Measurements from ENCODE around the gene DPF3. TPM values are rescaled to one million over a fixed set of nuclear protein-coding genes. Genes with fewer than 3 reads are reported as not detected.

Gene DPF3
- total and polyA plus RNA-seq, 9 of the 15 experiments (the other 6 are each of a cell fraction or from before 2014, with no cell fraction given), result 0.21 to 4.9 (median 1.2) TPM

DNA sequence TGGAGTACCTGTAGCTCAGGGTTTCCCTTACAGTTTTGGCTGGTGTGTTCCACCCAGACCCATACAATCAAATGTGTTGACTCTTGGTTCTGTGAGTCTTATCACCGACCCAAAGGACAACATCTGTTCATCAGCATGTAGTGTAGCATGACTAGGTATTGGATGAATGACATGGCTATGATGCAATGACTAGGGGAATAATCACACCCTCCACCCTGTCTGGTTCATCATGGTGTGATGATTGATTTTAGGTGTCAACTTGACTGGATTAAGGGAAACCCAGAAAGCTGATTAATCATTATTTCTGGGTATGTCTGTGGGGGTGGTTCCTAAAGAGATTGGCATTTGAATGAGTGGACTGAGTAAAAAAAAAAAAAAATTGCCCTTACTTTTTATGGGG lies 311.3 kb downstream of the DPF3 start:
- no TSS peak for BruUV-seq (replicated peaks)
- in situ Hi-C loops (cut with MboI), result no loop called here
- TF ChIP-seq ETS2 (tag; IDR thresholded peaks at IDR 0.05; ENCODE audit: borderline replicate concordance, poor library complexity, severe bottlenecking) (no peak), CEBPG (CRISPR knock-in tag; IDR thresholded peaks at IDR 0.05) (no peak), CEBPG (tag; conservative IDR thresholded peaks at IDR 0.05 in 1 of 2, IDR thresholded peaks at IDR 0.05 in 1 of 2) (peak; percentile 36 to 86; a peak in 3 of 4 replicates), ZSCAN32 (CRISPR knock-in tag; IDR thresholded peaks at IDR 0.05) (no peak), ZNF316 (IDR thresholded peaks at IDR 0.05) (peak; percentile 38), CEBPB (tag; IDR thresholded peaks at IDR 0.05) (peak; percentile 47; the same call in 1 of the 2 replicates), TRIM24 (IDR thresholded peaks at IDR 0.05) (no peak), MEIS2 (IDR thresholded peaks at IDR 0.05; ENCODE audit: partially characterized antibody) (peak; percentile 78), NFIX (CRISPR knock-in tag; IDR thresholded peaks at IDR 0.05; ENCODE audit: low read depth) (no peak), CBFA2T3 (IDR thresholded peaks at IDR 0.05) (peak; percentile 25; the same call in 1 of the 2 replicates), NR1H2 (CRISPR knock-in tag; IDR thresholded peaks at IDR 0.05) (no peak), MAFG (tag; conservative IDR thresholded peaks at IDR 0.05) (peak; percentile 80), TCFL5 (CRISPR knock-in tag; conservative IDR thresholded peaks at IDR 0.05) (no peak), ARID1B (IDR thresholded peaks at IDR 0.05) (peak; percentile 23; the same call in 1 of the 2 replicates), THRAP3 (IDR thresholded peaks at IDR 0.05; ENCODE audit: borderline replicate concordance) (no peak), C11orf30 (IDR thresholded peaks at IDR 0.05; ENCODE audit: low read depth) (peak; percentile 28; the same call in 1 of the 2 replicates), FOSL1 (tag; conservative IDR thresholded peaks at IDR 0.05) (0 out of 2 replicates have a peak, but pooled peaks have one; percentile 31), SLC30A9 (CRISPR knock-in tag; IDR thresholded peaks at IDR 0.05) (no peak), TCF3 (CRISPR knock-in tag; IDR thresholded peaks at IDR 0.05) (peak; percentile 38), TAL1 (IDR thresholded peaks at IDR 0.05) (peak; percentile 23; the same call in 1 of the 2 replicates)
- TF ChIP-seq, protein P1, sequence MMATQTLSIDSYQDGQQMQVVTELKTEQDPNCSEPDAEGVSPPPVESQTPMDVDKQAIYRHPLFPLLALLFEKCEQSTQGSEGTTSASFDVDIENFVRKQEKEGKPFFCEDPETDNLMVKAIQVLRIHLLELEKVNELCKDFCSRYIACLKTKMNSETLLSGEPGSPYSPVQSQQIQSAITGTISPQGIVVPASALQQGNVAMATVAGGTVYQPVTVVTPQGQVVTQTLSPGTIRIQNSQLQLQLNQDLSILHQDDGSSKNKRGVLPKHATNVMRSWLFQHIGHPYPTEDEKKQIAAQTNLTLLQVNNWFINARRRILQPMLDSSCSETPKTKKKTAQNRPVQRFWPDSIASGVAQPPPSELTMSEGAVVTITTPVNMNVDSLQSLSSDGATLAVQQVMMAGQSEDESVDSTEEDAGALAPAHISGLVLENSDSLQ (IDR thresholded peaks at IDR 0.05), result peak; percentile 70
- TF ChIP-seq, protein P2, sequence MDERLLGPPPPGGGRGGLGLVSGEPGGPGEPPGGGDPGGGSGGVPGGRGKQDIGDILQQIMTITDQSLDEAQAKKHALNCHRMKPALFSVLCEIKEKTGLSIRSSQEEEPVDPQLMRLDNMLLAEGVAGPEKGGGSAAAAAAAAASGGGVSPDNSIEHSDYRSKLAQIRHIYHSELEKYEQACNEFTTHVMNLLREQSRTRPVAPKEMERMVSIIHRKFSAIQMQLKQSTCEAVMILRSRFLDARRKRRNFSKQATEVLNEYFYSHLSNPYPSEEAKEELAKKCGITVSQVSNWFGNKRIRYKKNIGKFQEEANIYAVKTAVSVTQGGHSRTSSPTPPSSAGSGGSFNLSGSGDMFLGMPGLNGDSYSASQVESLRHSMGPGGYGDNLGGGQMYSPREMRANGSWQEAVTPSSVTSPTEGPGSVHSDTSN (CRISPR knock-in tag; IDR thresholded peaks at IDR 0.05; ENCODE audit: low read depth), result no peak
- TF ChIP-seq, protein P2 (tag; conservative IDR thresholded peaks at IDR 0.05; ENCODE audit: low read depth), result peak; percentile 90

More for the DNA sequence above, 311.3 kb downstream of the DPF3 start:
- H3K27ac ChIP-seq (ENCODE audit: extremely low read depth, low read depth, low read length), result no peak overlapping the region
- FAIRE-seq (no peak), DNase-seq (ENCODE audit: extremely low read depth in 1 of 4, low spot score in 3 of 4) (no peak), ATAC-seq (no peak)
- intact Hi-C loops (cut with micrococcal nuclease), result no loop called here
- H3K9me1 ChIP-seq (ENCODE audit: control insufficient read depth, insufficient read depth, low read length), result no peaks in the 10 kb centered on the region
- no peak overlapping the region for H3K4me2 ChIP-seq (ENCODE audit: insufficient read depth, low read length)
- whole genome bisulfite sequencing (ENCODE audit: insufficient coverage, low coverage, missing lambda C conversion rate), result 0% methylated on average over 1 of the region's 1 CpG
- no peaks in the 10 kb centered on the region for H3K79me2 ChIP-seq (ENCODE audit: control insufficient read depth, insufficient read depth, low read length)
- no peaks in the 10 kb centered on the region for H3K27me3 ChIP-seq (ENCODE audit: control insufficient read depth in 2 of 2, insufficient read depth in 2 of 2, low read length in 2 of 2)
- H3K4me1 ChIP-seq (replicated peaks in 1 of 2; ENCODE audit: control insufficient read depth in 2 of 2, insufficient read depth in 2 of 2, low read length in 2 of 2), result no peaks in the 10 kb centered on the region
- POLR2A ChIA-PET, result interaction anchor here (0.6 to 1.2 kb wide), 2 partner anchors 37 to 43 kb away, joined by 3 to 4 read pairs; no protein-coding TSS in a partner anchor
- no peaks in the 10 kb centered on the region for H4K20me1 ChIP-seq (replicated peaks; ENCODE audit: control insufficient read depth, insufficient read depth, low read length)
- H3K36me3 ChIP-seq (ENCODE audit: control insufficient read depth, insufficient read depth, low read length), result no peaks in the 10 kb centered on the region
- H3K9ac ChIP-seq (ENCODE audit: insufficient read depth in 1 of 2, low read depth in 2 of 2, low read length in 2 of 2), result no peak overlapping the region
- no peaks in the 10 kb centered on the region for H3K9me3 ChIP-seq (replicated peaks; ENCODE audit: control insufficient read depth, insufficient read depth, low read depth, low read length)
- no peak overlapping the region for H2AFZ ChIP-seq (ENCODE audit: low read depth, low read length)
- no peak overlapping the region for H3K4me3 ChIP-seq
- CTCF ChIA-PET (ENCODE audit: low intra/inter-chr PET ratio), result no interaction called here

All from K562 (cell line).